Measurements from ENCODE around the gene UBTD1.
"Not testable (repeated sequence)": the region's sequence is repeated elsewhere in the genome, so short reads cannot be mapped to it uniquely, and the experiment has no call there.

Gene UBTD1

GRCh38 chr10:97498841-97499560 is at the start of gene UBTD1:
TSS of gene UBTD1 (plus strand) at chr10:97498924. CDS start at chr10:97499204, 280 bp downstream.
- DNase-seq (ENCODE audit: low read depth): peak; percentile 6

- no peak for DNase-seq (ENCODE audit: low read depth)
Observed at GRCh38 chr10:97450828-97451227, 47.9 kb upstream of the UBTD1 start.

GRCh38 chr10:97451605-97452004 is 47.1 kb upstream of the UBTD1 start:
- DNase-seq (ENCODE audit: low read depth): no peak

DNA sequence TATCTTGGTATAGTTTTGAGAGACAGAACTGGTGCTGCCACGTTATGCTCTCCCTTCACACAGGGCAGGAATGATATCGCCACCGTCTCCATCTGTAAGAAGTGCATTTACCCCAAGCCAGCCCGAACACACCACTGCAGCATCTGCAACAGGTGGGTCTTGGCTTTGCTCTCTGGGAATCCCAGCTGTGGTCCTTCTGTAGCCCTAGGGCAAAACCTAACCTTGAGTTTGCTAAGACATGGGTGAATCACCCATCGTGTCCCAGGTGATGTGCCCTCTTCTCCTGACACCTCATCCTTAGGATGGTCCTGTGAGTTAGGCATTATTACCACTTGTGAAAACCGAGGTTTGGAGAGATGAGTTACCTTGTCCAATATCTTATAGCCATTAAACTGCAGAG is 46.4 kb upstream of the UBTD1 start:
- DNase-seq (ENCODE audit: low read depth): no peak

- DNase-seq (ENCODE audit: low read depth): no peak
Observed at GRCh38 chr10:97454330-97455036, 44.2 kb upstream of the UBTD1 start.

GRCh38 chr10:97456034-97456685 is 42.6 kb upstream of the UBTD1 start:
- DNase-seq (ENCODE audit: low read depth): no peak

DNA sequence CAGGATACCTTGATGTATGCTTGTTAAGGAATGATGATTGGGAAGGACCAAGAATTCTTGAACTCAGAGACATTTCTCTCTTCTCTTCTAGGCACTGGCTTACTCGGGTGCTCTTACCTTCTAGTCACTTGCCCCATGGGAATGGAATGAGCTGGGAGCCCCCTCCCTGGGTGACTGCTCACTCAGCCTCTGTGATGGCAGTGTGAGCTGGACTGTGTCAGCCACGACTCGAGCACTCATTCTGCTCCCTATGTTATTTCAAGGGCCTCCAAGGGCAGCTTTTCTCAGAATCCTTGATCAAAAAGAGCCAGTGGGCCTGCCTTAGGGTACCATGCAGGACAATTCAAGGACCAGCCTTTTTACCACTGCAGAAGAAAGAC is 42.0 kb upstream of the UBTD1 start:
- DNase-seq (ENCODE audit: low read depth): no peak

DNA sequence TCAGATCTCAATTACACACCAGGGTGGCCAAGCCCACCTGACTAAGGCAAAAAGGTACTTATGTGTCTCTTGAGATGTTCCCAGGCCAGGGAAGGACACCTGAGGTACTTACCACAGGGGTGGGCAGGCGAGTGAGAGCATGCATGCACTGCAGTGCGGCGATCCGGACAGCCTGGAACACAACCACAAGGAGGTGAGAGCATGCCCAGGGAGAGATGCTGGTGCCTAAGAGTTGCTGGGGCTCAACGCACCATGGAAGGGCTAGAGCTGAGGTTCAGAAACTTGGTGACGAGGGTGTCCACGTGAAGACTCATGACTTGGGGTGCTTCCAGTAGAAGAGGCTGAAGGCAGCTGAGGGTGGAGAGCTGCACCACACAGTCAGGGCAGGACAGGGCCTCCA is 39.6 kb upstream of the UBTD1 start:
- no peak for DNase-seq (ENCODE audit: low read depth)

DNA sequence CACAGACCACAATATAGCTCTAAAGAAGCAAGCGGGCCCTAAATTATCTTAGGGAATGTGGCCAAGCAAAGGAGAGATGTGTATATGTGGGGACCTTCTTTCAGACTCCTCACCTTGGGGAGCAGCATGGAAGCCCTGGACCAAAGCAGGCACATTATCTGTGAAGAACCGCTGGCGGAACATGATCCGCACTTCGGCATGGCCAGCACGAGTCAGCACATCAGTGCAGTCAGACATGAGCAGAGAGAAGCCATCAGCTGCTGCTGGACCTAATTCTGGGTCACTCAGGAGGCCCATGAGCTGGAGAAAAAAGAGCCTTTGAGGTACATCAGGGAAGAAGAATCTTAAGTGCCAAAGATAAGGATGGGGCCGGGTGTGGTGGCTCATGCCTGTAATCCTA is 38.8 kb upstream of the UBTD1 start:
- DNase-seq (ENCODE audit: low read depth): no peak

- DNase-seq (ENCODE audit: low read depth): no peak
Observed at GRCh38 chr10:97462309-97462708, 36.4 kb upstream of the UBTD1 start.

DNA sequence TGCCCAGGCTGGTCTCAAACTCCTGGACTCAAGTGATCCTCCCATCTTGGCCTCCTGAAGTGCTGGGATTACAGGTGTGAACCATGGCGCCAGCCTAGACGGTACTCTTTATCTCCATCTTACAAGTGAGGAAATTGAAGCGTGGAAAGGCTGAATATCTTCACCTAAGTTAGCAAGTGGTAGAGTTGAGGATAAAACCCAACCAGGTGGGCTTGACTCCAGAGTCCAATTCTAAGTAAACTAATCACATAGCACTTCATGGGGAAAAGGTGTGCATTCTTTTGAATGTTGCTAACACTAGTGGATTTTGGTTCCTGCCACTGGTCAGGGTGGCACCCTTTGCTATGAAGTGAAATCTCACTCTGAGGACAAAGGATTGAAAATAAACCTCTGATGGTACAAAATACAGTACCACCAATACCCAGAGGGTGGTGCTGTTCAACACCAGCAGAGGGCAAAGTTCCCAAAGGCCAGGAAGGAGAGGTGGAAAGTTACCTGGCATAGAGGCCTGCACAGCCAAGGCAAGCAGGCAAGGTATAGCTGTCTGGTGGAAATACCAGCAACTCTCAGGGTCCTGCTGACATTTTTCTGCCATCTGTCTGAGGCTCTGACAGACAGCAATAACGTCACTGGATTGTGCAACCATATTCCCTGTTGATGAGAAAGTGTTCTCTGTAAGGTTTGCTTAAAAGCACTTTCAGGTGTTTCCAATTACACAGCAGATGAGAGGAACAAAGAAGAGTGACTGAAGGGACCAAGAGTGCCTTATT is 35.2 kb upstream of the UBTD1 start:
- no peak for DNase-seq (ENCODE audit: low read depth)

DNA sequence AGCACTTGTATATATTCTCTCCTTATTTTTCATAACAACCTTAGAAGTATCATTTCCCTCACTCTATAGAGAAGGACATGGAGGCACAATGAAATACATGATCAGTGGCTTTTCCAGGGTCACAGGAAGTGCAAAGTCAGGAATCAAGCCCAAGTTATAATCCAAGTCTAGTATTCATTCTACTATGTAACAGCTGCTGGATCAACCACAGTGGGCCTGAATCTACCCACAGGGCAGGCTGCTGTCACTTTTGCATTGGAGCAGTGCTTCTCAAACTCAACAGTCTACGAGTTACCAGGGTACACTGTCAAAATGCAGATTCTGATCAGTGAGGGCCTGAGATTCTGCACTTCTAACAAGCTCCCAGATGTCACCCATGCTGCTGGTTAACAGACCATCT is 34.5 kb upstream of the UBTD1 start:
- DNase-seq (ENCODE audit: low read depth): no peak

GRCh38 chr10:97465982-97466381 is 32.7 kb upstream of the UBTD1 start:
- DNase-seq (ENCODE audit: low read depth): no peak

- no peak for DNase-seq (ENCODE audit: low read depth)
Observed at GRCh38 chr10:97466755-97467154, 32.0 kb upstream of the UBTD1 start.

GRCh38 chr10:97468162-97468561 is 30.6 kb upstream of the UBTD1 start:
- DNase-seq (ENCODE audit: low read depth): no peak

DNA sequence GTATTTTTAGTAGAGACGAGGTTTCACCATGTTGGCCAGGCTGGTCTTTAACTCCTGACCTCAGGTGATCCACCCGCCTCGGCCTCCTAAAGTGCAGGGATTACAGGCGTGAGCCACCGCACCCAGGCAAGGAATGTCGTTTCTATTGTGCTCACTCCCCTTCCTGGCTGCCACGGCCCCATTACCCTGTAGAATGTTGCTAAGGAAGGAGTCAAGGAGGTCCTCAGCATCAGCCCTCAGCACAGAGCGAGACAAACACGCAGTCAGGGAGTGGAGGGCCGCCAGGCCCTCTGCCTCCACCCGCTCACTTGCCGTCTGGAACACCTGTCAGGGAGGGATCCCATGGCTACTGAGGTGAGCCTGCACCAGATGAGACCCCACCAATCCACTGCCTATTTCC is 29.9 kb upstream of the UBTD1 start:
- not testable (repeated sequence) for DNase-seq (ENCODE audit: low read depth)

DNA sequence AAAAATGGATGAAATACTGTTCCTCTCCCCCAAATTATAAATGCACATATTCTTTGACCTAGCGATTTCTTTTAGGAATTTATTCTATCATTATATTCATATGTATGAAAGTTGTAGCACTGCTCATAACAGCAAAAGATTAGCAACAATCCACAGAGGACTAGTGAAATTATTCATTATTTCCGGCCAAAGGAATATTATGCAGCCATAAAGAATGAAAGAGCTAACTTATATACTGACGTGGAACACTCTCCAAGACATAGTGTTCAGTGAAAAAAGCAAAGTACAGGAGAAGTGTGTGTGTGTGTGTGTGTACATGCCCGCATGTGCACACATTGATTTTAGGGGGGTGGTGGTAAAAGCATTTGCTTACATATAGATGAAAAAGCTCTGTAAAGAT is 23.8 kb upstream of the UBTD1 start:
- DNase-seq (ENCODE audit: low read depth): no peak

DNA sequence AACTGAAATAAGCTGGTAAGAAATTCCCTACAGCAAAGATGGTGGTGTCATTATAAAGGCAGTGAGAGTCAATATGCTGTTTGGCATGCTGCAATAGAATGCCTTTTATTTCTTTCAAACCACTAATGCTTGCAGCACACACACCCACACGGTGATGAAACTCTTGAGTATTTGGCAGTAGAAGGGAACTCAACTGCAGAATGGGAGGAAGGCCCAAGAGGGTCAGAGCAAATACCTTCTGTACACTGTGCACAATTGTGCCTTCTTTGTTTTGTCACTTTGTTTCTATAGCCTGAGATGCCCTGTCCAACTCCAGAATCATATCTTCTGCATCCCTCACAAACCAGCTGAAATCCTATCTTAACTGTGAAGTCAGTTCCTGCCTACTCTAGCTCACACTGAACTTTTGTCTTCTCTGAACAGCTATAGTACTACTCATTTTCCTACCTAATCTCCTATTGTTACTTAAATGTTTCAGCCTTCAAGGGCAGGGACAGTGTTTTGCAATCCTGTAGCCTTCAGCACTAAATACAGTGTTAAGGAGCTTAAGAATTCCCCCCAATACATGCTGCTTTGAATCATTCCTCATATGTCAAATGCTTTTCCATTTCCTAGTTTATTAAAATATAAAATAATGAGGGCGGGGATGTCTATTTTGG is 22.7 kb upstream of the UBTD1 start:
- DNase-seq (ENCODE audit: low read depth): no peak

DNA sequence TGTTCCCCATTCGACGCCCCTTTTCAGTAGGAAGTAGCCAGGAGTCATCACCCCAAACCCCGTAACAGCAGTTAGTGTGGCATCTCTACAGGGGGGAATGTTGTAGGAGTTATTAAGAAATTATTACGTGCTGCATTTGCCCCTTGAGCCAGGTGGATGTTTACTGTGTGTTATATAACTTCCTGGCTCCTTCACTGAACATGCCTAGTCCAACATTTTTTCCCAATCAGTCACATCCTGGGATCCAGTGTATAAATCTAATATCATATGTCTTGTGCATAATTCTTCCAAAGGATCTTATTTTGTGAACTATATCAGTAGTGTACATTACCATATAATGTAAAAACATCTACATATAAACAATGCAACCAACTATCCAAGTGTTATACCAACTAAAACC is 19.3 kb upstream of the UBTD1 start:
- DNase-seq (ENCODE audit: low read depth): not testable (repeated sequence)

DNA sequence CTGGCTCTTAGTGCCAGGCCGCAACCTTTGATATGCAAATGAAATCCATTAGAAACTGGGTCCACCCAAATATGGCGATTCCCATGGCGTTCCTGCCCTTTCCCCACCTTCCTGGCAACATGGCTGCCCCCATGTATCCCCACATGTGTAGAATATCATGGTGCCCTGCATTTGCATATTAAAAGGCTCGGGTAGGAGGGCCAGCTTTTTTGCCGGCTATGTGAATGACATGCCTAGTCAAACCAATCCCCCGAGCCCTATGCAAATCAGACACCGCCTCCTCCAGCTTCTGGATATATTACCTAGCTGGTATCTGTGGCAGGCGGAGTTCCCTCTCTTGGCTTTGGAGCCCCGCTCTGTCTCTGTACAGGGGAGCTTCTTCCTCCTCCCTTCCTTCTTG is 18.8 kb upstream of the UBTD1 start:
- DNase-seq (ENCODE audit: low read depth): no peak

DNA sequence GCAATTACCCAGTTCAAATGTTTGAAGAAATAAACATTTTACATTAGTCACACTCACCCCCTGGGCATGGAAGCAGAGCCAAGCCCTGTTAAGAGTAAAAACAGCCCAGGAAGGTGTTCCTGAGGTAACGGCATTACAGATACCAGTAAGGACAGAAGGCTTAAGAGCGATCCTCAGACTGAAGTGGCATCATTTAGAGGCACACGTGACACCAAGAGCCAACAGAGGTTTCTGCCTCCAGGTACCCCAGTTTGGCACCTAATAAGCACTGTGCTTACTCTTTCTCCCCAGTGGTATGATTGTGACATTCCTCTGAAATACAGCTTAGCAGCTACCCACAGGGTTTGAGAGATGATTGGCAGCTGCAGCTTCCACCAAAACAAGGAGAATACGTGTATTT is 17.7 kb upstream of the UBTD1 start:
- DNase-seq (ENCODE audit: low read depth): no peak

GRCh38 chr10:97482381-97482780 is 16.3 kb upstream of the UBTD1 start:
- DNase-seq (ENCODE audit: low read depth): no peak
